GM12878 (cell line): ENCODE data around the gene LRRC8D. TPM values are rescaled to one million over a fixed set of nuclear protein-coding genes. Genes with fewer than 3 reads are reported as not detected.

Source experiments
- ATAC-seq: fragments of 200-7000 bp; cut with Tn5 transposase; 3 replicates; pipeline ENCODE4 v1.9.1; 2020; ENCODE audit warnings: mild to moderate bottlenecking, moderate library complexity
- BruUV-seq: library from RNA; stranded (reverse); fragments of 400-500 nt; replicated peaks from 2 replicates; lab custom pipeline; 2021; lab: Mats Ljungman, UMichigan
- CTCF ChIA-PET: fragments of 300-600 bp; sonication (Branson Sonifier 250); formaldehyde crosslinking; extraction: SDS; loops from one replicate; lab custom pipeline; 2021; ENCODE audit warnings: inconsistent platforms; lab: Yijun Ruan, JAX
- POLR2A ChIA-PET: fragments of 350-600 bp; formaldehyde crosslinking; extraction: SDS; loops from one replicate; lab custom pipeline; 2021; ENCODE audit warnings: inconsistent platforms; lab: Charles Lee
- RAD21 ChIA-PET: fragments of 300-600 bp; sonication (Branson Sonifier 250); formaldehyde crosslinking; loops from one replicate; lab custom pipeline; 2023; ENCODE audit warnings: antibody characterized with exemption; ENCODE audit not compliant: unreplicated experiment; lab: Charles Lee
- SMC1A ChIA-PET: fragments of 300-600 bp; sonication (Branson Sonifier 250); formaldehyde crosslinking; loops from one replicate; lab custom pipeline; 2023; ENCODE audit not compliant: unreplicated experiment, uncharacterized antibody; lab: Charles Lee
- DNase-seq: peaks from one replicate; pipeline ENCODE4 v3.0.0-alpha.2; 2011; ENCODE audit warnings: low read depth, low spot score
- FAIRE-seq: peaks from 3 replicates; lab custom pipeline; 2011; peaks lifted over from hg19 to GRCh38; lab: Jason Lieb, UNC
- H2AFZ ChIP-seq: 2 replicates; pipeline ENCODE4 v1.6.0; 2011; ENCODE audit warnings: low read depth, low read length, control low read depth; ENCODE audit not compliant: control insufficient read depth
- H3K27ac ChIP-seq: 2 replicates; pipeline ENCODE4 v1.5.1; 2011; ENCODE audit warnings: control low read depth; ENCODE audit not compliant: control insufficient read depth, insufficient read depth
- H3K27me3 ChIP-seq, 2 experiments: replicated peaks in 1 of 2; 2 replicates each; pipeline versions ENCODE4 v1.6.0 to v1.6.1; 2011; ENCODE audit warnings: low read length in 1 of 2; ENCODE audit not compliant: control insufficient read depth in 2 of 2, insufficient read depth in 2 of 2
- H3K36me3 ChIP-seq, 2 experiments: 2 replicates each; pipeline ENCODE4 v1.5.1; 2011; ENCODE audit warnings: low read length in 1 of 2; ENCODE audit not compliant: control insufficient read depth in 2 of 2, insufficient read depth in 2 of 2
- H3K4me1 ChIP-seq: 2 replicates; pipeline ENCODE4 v1.6.1; 2011; ENCODE audit warnings: mild to moderate bottlenecking, low read length, moderate library complexity, mixed read lengths; ENCODE audit not compliant: control insufficient read depth, insufficient read depth
- H3K4me2 ChIP-seq: 2 replicates; pipeline ENCODE4 v1.6.0; 2011; ENCODE audit warnings: control low read depth; ENCODE audit not compliant: control insufficient read depth, insufficient read depth
- H3K4me3 ChIP-seq: fragments of 200-600 bp; sonication (generic); 2 replicates; pipeline ENCODE4 v1.5.1; 2016
- H3K79me2 ChIP-seq: 2 replicates; pipeline ENCODE4 v1.6.0; 2011; ENCODE audit warnings: low read length; ENCODE audit not compliant: control insufficient read depth, insufficient read depth
- H3K9ac ChIP-seq: 2 replicates; pipeline ENCODE4 v1.8.0; 2011; ENCODE audit warnings: low read length, control low read depth, mixed read lengths; ENCODE audit not compliant: control insufficient read depth, insufficient read depth
- H3K9me3 ChIP-seq: replicated peaks from 3 replicates; pipeline ENCODE4 v1.5.1; 2011; ENCODE audit warnings: mild to moderate bottlenecking, low read length; ENCODE audit not compliant: control insufficient read depth, insufficient read depth
- H4K20me1 ChIP-seq: 2 replicates; pipeline ENCODE4 v1.6.0; 2011; ENCODE audit not compliant: control insufficient read depth, insufficient read depth
- BHLHE40 ChIP-seq, 2 experiments: fragments of 450-650 bp in 1 of 2; IDR thresholded peaks; 2 replicates each; pipeline ENCODE4 v1.6.1; 2011 to 2017; ENCODE audit warnings: low read depth in 2 of 2, borderline replicate concordance in 1 of 2, improper control_type of control experiment in 1 of 2, low read length in 1 of 2, mild to moderate bottlenecking in 1 of 2
- GATAD2B ChIP-seq: fragments of 450-650 bp; conservative IDR thresholded peaks from 2 replicates; pipeline ENCODE4 v1.6.1; 2017; ENCODE audit warnings: low read depth, mild to moderate bottlenecking, moderate library complexity
- MLLT1 ChIP-seq: fragments of 450-650 bp; IDR thresholded peaks from 2 replicates; pipeline ENCODE4 v1.6.1; 2016; ENCODE audit warnings: mild to moderate bottlenecking
- MTA3 ChIP-seq: IDR thresholded peaks from 2 replicates; pipeline ENCODE4 v1.6.1; 2012; ENCODE audit warnings: low read length, inconsistent platforms, borderline replicate concordance
- MYC ChIP-seq: IDR thresholded peaks from 2 replicates; pipeline ENCODE4 v1.6.1; 2011; ENCODE audit warnings: mild to moderate bottlenecking, low read length, moderate library complexity, inconsistent platforms; ENCODE audit not compliant: insufficient read depth, insufficient replicate concordance, insufficient read length, severe bottlenecking
- NRF1 ChIP-seq: conservative IDR thresholded peaks from 2 replicates; pipeline ENCODE4 v1.6.1; 2011; ENCODE audit warnings: mild to moderate bottlenecking, low read depth, low read length, improper control_type of control experiment
- POLR2AphosphoS2 ChIP-seq: IDR thresholded peaks from 2 replicates; pipeline ENCODE4 v1.6.1; 2011; ENCODE audit warnings: low read depth, mild to moderate bottlenecking, low read length, improper control_type of control experiment, moderate library complexity
- RAD21 ChIP-seq: IDR thresholded peaks from 2 replicates; pipeline ENCODE4 v1.6.1; 2011; ENCODE audit warnings: mild to moderate bottlenecking, low read depth, low read length, moderate library complexity; ENCODE audit not compliant: insufficient read depth
- SP1 ChIP-seq: IDR thresholded peaks from one replicate; pipeline ENCODE4 v1.6.1; 2011; ENCODE audit warnings: low read depth, low read length
- YBX1 ChIP-seq: fragments of 450-650 bp; IDR thresholded peaks from 2 replicates; pipeline ENCODE4 v1.6.1; 2016; ENCODE audit warnings: antibody characterized with exemption
- ZBED1 ChIP-seq: IDR thresholded peaks from 2 replicates; pipeline ENCODE4 v1.6.1; 2016; ENCODE audit warnings: borderline replicate concordance
- ZNF384 ChIP-seq: IDR thresholded peaks from 2 replicates; pipeline ENCODE4 v1.6.1; 2012; ENCODE audit warnings: low read depth, mild to moderate bottlenecking, low read length, improper control_type of control experiment, borderline replicate concordance
- WGBS: methylation state at CpG from one replicate; pipeline ENCODE4 v1.1.6; 2016; ENCODE audit warnings: low lambda C conversion rate; ENCODE audit not compliant: insufficient replicate concordance, insufficient coverage; ENCODE audit errors: missing lambda C conversion rate; 5-methylcytosine and 5-hydroxymethylcytosine counted together
- in situ Hi-C: fragments of 300-500 bp; cut with MboI; formaldehyde crosslinking; loops from 9 replicates; pipeline ENCODE4 v1.14.3; 2018; ENCODE audit warnings: mixed read lengths
- intact Hi-C: fragments of 100-400 bp; cut with micrococcal nuclease; formaldehyde crosslinking; loops from one replicate; pipeline ENCODE4 v1.14.2; 2022; ENCODE audit not compliant: unreplicated experiment
- polyA plus RNA-seq, 11 experiments: library from polyadenylated mRNA; depleted of rRNA in 4 of 11; unstranded in 6 of 11; stranded (reverse) in 5 of 11; fragments of >200 nt; fragmentation: Nextera tagmentation in 4 of 11; fragmentation: Illumina TruSeq in 1 of 11; extraction: Ambion mirVana in 4 of 11; extraction: Trizol in 1 of 11; gene quantifications; 1 replicate in 1 of 11; 2 replicates in 10 of 11; pipeline versions ENCODE4 v1.2.1 to v1.2.3, GENCODE V29; 2011 to 2016; ENCODE audit warnings: inconsistent platforms in 2 of 11, missing spikeins in 2 of 11, low read depth in 1 of 11
- total RNA-seq, 4 experiments: library from RNA; depleted of rRNA in 3 of 4; stranded (reverse); fragments of >200 nt in 3 of 4; fragmentation: Illumina TruSeq in 1 of 4; extraction: Trizol in 1 of 4; gene quantifications; 2 replicates each; pipeline versions ENCODE4 v1.2.1 to v1.2.3, GENCODE V29; 2013 to 2021

LRRC8D gene
- total and polyA plus RNA-seq, 10 of the 15 experiments (the other 5 are each of a cell fraction or from before 2014, with no cell fraction given) = 5.6 to 44.1 (median 26.8) TPM

GRCh38 chr1:89939059-89939570, 118.3 kb downstream of the LRRC8D start:
- intact Hi-C loops = no loop called here

GRCh38 chr1:89939693-89940438, 119.0 kb downstream of the LRRC8D start:
- Histone ChIP-seq H3K79me2 (no peaks in the 10 kb centered on the region), H3K4me1 (peaks cover 8% of the 10 kb centered on the region), H3K9me3 (no peaks in the 10 kb centered on the region), H2AFZ (no peak overlapping the region), H3K4me2 (no peak overlapping the region), H3K4me3 (no peak overlapping the region), H3K27me3 (no peaks in the 10 kb centered on the region), H3K27ac (no peak overlapping the region), H4K20me1 (no peaks in the 10 kb centered on the region), H3K9ac (no peak overlapping the region), H3K36me3 (peaks cover 0 to 5% of the 10 kb centered on the region in 2 experiments; a peak in 1 of 4 replicates)
- SMC1A ChIA-PET = no interaction called here
- CTCF ChIA-PET = no interaction called here
- POLR2A ChIA-PET = no interaction called here
- intact Hi-C loops (no loop called here), in situ Hi-C loops (no loop called here)
- RAD21 ChIA-PET = no interaction called here
- no TSS peak for BruUV-seq
- DNase-seq (no peak), FAIRE-seq (no peak), ATAC-seq (no peak)
- WGBS = 92% methylated on average over 9 of the region's 9 CpGs
- TF ChIP-seq BHLHE40 (IDR thresholded peaks at IDR 0.05; ENCODE audit: borderline replicate concordance in 1 of 2, low read depth in 2 of 2, low read length in 1 of 2) (no peak), MLLT1 (no peak), SP1 (no peak), RAD21 (no peak), YBX1 (no peak), MTA3 (no peak), GATAD2B (no peak), ZNF384 (no peak), NRF1 (no peak)

More at GRCh38 chr1:89939059-89939570, 118.3 kb downstream of the LRRC8D start:
- ATAC-seq = no peak
- H3K9ac ChIP-seq = no peak overlapping the region
- peaks cover 0 to 5% of the 10 kb centered on the region in 2 experiments; a peak in 2 of 4 replicates for H3K36me3 ChIP-seq
- 98% methylated on average over 7 of the region's 7 CpGs for WGBS
- ChIA-PET POLR2A (no interaction called here), RAD21 (no interaction called here), CTCF (no interaction called here), SMC1A (no interaction called here)
- in situ Hi-C loops = no loop called here
- no TSS peak for BruUV-seq
- no peak overlapping the region for H3K27ac ChIP-seq
- DNase-seq = no peak
- TF ChIP-seq MYC = no peak
- TF ChIP-seq POLR2AphosphoS2 = no peak
- no peak for TF ChIP-seq ZBED1
- H2AFZ ChIP-seq = no peak overlapping the region
- no peak overlapping the region for H3K4me3 ChIP-seq
- peaks cover 8% of the 10 kb centered on the region for H3K4me1 ChIP-seq
- H3K4me2 ChIP-seq = no peak overlapping the region
- FAIRE-seq = no peak
- no peaks in the 10 kb centered on the region for H3K27me3 ChIP-seq
- H3K9me3 ChIP-seq = no peaks in the 10 kb centered on the region
- H4K20me1 ChIP-seq = no peaks in the 10 kb centered on the region
- H3K79me2 ChIP-seq = no peaks in the 10 kb centered on the region
